HepG2 (cell line): ENCODE data around the gene TOMM40L. TPM values are rescaled to one million over a fixed set of nuclear protein-coding genes. Genes with fewer than 3 reads are reported as not detected.
A peak's percentile ranks its signal among the peaks of the same experiment; 100 is the strongest.

Experiments used
- ADNP ChIP-seq: sonication (generic); formaldehyde crosslinking; IDR thresholded peaks from 2 replicates; pipeline ENCODE4 v1.4.0; 2020; ENCODE audit warnings: missing genetic modification reagents
- AGO2 ChIP-seq: fragments of 200-400 bp; formaldehyde crosslinking; optimal IDR thresholded peaks from 2 replicates; pipeline ENCODE3; 2017; ENCODE audit warnings: mild to moderate bottlenecking, low read depth, low read length, moderate library complexity
- ATF7 ChIP-seq, 2 experiments: fragments of 450-650 bp in 1 of 2; sonication (generic) in 1 of 2; formaldehyde crosslinking in 1 of 2; IDR thresholded peaks; 2 replicates each; pipeline versions ENCODE4 v1.4.0 to v1.6.1; 2016 to 2020; ENCODE audit warnings: antibody characterized with exemption in 1 of 2, mild to moderate bottlenecking in 1 of 2, missing genetic modification reagents in 1 of 2
- CEBPG ChIP-seq: IDR thresholded peaks from 2 replicates; pipeline ENCODE4 v1.6.1; 2016
- CENPT ChIP-seq: sonication (generic); formaldehyde crosslinking; IDR thresholded peaks from 2 replicates; pipeline ENCODE4 v1.8.0; 2022; ENCODE audit warnings: low read depth, mild to moderate bottlenecking, moderate library complexity, missing genetic modification reagents
- ERF ChIP-seq: IDR thresholded peaks from 2 replicates; pipeline ENCODE4 v1.6.1; 2018; ENCODE audit warnings: missing biosample characterization, missing genetic modification reagents
- FOXA1 ChIP-seq, 2 experiments: fragments of 450-650 bp in 1 of 2; sonication (generic) in 1 of 2; formaldehyde crosslinking in 1 of 2; IDR thresholded peaks; 2 replicates each; pipeline versions ENCODE4 v1.4.0 to v1.6.1; 2016 to 2020; ENCODE audit warnings: missing genetic modification reagents in 1 of 2
- HMGA1 ChIP-seq: sonication (generic); formaldehyde crosslinking; conservative IDR thresholded peaks from 2 replicates; pipeline ENCODE4 v1.4.0; 2020; ENCODE audit warnings: missing genetic modification reagents
- KLF13 ChIP-seq: sonication (generic); formaldehyde crosslinking; IDR thresholded peaks from 2 replicates; pipeline ENCODE4 v1.4.0; 2020; ENCODE audit warnings: mild to moderate bottlenecking, missing genetic modification reagents
- MAFF ChIP-seq: IDR thresholded peaks from 2 replicates; pipeline ENCODE4 v1.6.1; 2011; ENCODE audit warnings: low read depth, low read length, improper control_type of control experiment
- PHB2 ChIP-seq: fragments of 450-650 bp; IDR thresholded peaks from 2 replicates; pipeline ENCODE4 v1.6.1; 2018; ENCODE audit not compliant: partially characterized antibody
- POLR2AphosphoS2 ChIP-seq: IDR thresholded peaks from 2 replicates; pipeline ENCODE4 v1.6.1; 2011; ENCODE audit warnings: low read depth, low read length, improper control_type of control experiment
- PPARG ChIP-seq: conservative IDR thresholded peaks from 2 replicates; pipeline ENCODE4 v1.6.1; 2016; ENCODE audit warnings: missing biosample characterization, missing genetic modification reagents
- PRDM4 ChIP-seq: sonication (generic); formaldehyde crosslinking; IDR thresholded peaks from 2 replicates; pipeline ENCODE4 v1.9.0; 2021; ENCODE audit warnings: missing genetic modification reagents, borderline replicate concordance
- RARG ChIP-seq: sonication (generic); formaldehyde crosslinking; IDR thresholded peaks from 2 replicates; pipeline ENCODE4 v1.4.0; 2020; ENCODE audit warnings: low read depth, mild to moderate bottlenecking, missing genetic modification reagents
- RFXAP ChIP-seq: sonication (generic); formaldehyde crosslinking; IDR thresholded peaks from 2 replicates; pipeline ENCODE4 v1.4.0; 2020; ENCODE audit warnings: missing genetic modification reagents, borderline replicate concordance
- SMARCC2 ChIP-seq: fragments of 450-650 bp; IDR thresholded peaks from 2 replicates; pipeline ENCODE4 v1.6.1; 2017; ENCODE audit warnings: antibody characterized with exemption, mild to moderate bottlenecking
- TBL1XR1 ChIP-seq: fragments of 150-350 bp; IDR thresholded peaks from 2 replicates; pipeline ENCODE4 v1.6.1; 2014; ENCODE audit warnings: borderline replicate concordance, low read length; ENCODE audit not compliant: partially characterized antibody
- TBP ChIP-seq: sonication (generic); formaldehyde crosslinking; IDR thresholded peaks from 2 replicates; pipeline ENCODE4 v1.5.0; 2020; ENCODE audit warnings: missing genetic modification reagents
- ZBTB26 ChIP-seq: IDR thresholded peaks from 2 replicates; pipeline ENCODE4 v1.6.1; 2016; ENCODE audit warnings: missing compliant biosample characterization, missing genetic modification reagents, borderline replicate concordance
- ZBTB42 ChIP-seq: sonication (generic); formaldehyde crosslinking; IDR thresholded peaks from 2 replicates; pipeline ENCODE4 v1.5.0; 2020; ENCODE audit warnings: mild to moderate bottlenecking, missing genetic modification reagents
- ZFP36L1 ChIP-seq: sonication (generic); formaldehyde crosslinking; IDR thresholded peaks from 2 replicates; pipeline ENCODE4 v1.8.0; 2022; ENCODE audit warnings: mild to moderate bottlenecking, missing genetic modification reagents, moderate library complexity
- ZKSCAN5 ChIP-seq: sonication (generic); formaldehyde crosslinking; IDR thresholded peaks from 2 replicates; pipeline ENCODE4 v1.5.1; 2020; ENCODE audit warnings: mild to moderate bottlenecking, missing genetic modification reagents
- ZNF207 ChIP-seq: fragments of 450-650 bp; IDR thresholded peaks from 2 replicates; pipeline ENCODE4 v1.6.1; 2016; ENCODE audit warnings: antibody characterized with exemption, borderline replicate concordance
- ZNF317 ChIP-seq: sonication (generic); formaldehyde crosslinking; IDR thresholded peaks from 2 replicates; pipeline ENCODE4 v1.5.0; 2020; ENCODE audit warnings: mild to moderate bottlenecking, missing genetic modification reagents
- ZNF33A ChIP-seq: sonication (generic); formaldehyde crosslinking; IDR thresholded peaks from 2 replicates; pipeline ENCODE4 v1.5.1; 2020; ENCODE audit warnings: missing genetic modification reagents, mild to moderate bottlenecking, moderate library complexity, borderline replicate concordance
- ZNF354B ChIP-seq: sonication (generic); formaldehyde crosslinking; IDR thresholded peaks from 2 replicates; pipeline ENCODE4 v1.8.0; 2022; ENCODE audit warnings: mild to moderate bottlenecking, missing genetic modification reagents
- ZNF543 ChIP-seq: sonication (generic); formaldehyde crosslinking; IDR thresholded peaks from 2 replicates; pipeline ENCODE4 v1.4.0; 2020; ENCODE audit warnings: mild to moderate bottlenecking, missing genetic modification reagents
- ZNF576 ChIP-seq: sonication (generic); formaldehyde crosslinking; IDR thresholded peaks from 2 replicates; pipeline ENCODE4 v1.4.0; 2020; ENCODE audit warnings: mild to moderate bottlenecking, missing genetic modification reagents
- ZNF670 ChIP-seq: sonication (generic); formaldehyde crosslinking; IDR thresholded peaks from 2 replicates; pipeline ENCODE4 v1.8.0; 2022; ENCODE audit warnings: mild to moderate bottlenecking, missing genetic modification reagents, borderline replicate concordance
- ZSCAN29 ChIP-seq: sonication (generic); formaldehyde crosslinking; conservative IDR thresholded peaks from 2 replicates; pipeline ENCODE4 v1.4.0; 2020; ENCODE audit warnings: mild to moderate bottlenecking, missing genetic modification reagents
- polyA plus RNA-seq, 8 experiments: library from polyadenylated mRNA; depleted of rRNA in 3 of 8; stranded (reverse) in 7 of 8; unstranded in 1 of 8; fragments of >200 nt; fragmentation: Illumina TruSeq in 4 of 8; extraction: Trizol in 4 of 8; gene quantifications; 2 replicates each; pipeline versions ENCODE4 v1.2.1 to v1.2.3, GENCODE V29; 2011 to 2016; ENCODE audit warnings: low read depth in 4 of 8, missing spikeins in 1 of 8, mixed read lengths in 1 of 8; ENCODE audit not compliant: insufficient read depth in 1 of 8
- total RNA-seq, 5 experiments: library from RNA; depleted of rRNA; stranded (reverse); fragments of >200 nt; fragmentation: Illumina TruSeq; extraction: Trizol; gene quantifications; 2 replicates each; pipeline ENCODE4 v1.2.3, GENCODE V29; 2016; ENCODE audit warnings: low read depth in 1 of 5

The TOMM40L gene
- total and polyA plus RNA-seq, 2 of the 13 experiments (the other 11 are each of a cell fraction or from before 2014, with no cell fraction given), result 14.1 to 26.2 TPM

- TF ChIP-seq ZKSCAN5 (CRISPR knock-in tag) (no peak), ERF (CRISPR knock-in tag) (no peak), TBL1XR1 (peak; percentile 70), POLR2AphosphoS2 (no peak), ZFP36L1 (CRISPR knock-in tag) (no peak), PHB2 (no peak), ATF7 (IDR thresholded peaks at IDR 0.05) (no peak), ATF7 (CRISPR knock-in tag; IDR thresholded peaks at IDR 0.05) (no peak), ZBTB26 (CRISPR knock-in tag) (no peak), PRDM4 (CRISPR knock-in tag) (no peak), TBP (CRISPR knock-in tag) (no peak), MAFF (no peak), ADNP (no peak), ZNF207 (no peak), ZNF354B (no peak), ZNF670 (CRISPR knock-in tag) (peak; percentile 63; the same call in 1 of the 2 replicates), RARG (no peak), ZNF576 (no peak), CEBPG (CRISPR knock-in tag) (no peak), KLF13 (no peak), AGO2 (no peak), PPARG (CRISPR knock-in tag) (no peak), SMARCC2 (no peak), HMGA1 (CRISPR knock-in tag) (no peak), ZNF317 (CRISPR knock-in tag) (no peak; the same call in 1 of the 2 replicates), RFXAP (no peak), ZNF543 (CRISPR knock-in tag) (no peak), FOXA1 (IDR thresholded peaks at IDR 0.05) (no peak), FOXA1 (CRISPR knock-in tag; IDR thresholded peaks at IDR 0.05) (no peak), CENPT (CRISPR knock-in tag) (no peak), ZBTB42 (no peak), ZSCAN29 (CRISPR knock-in tag) (0 out of 2 replicates have a peak, but pooled peaks have one; percentile 49), ZNF33A (CRISPR knock-in tag) (0 out of 2 replicates have a peak, but pooled peaks have one; percentile 46)
Observed at GRCh38 chr1:161238039-161238473, 12.2 kb downstream of the TOMM40L start, which contains the start of gene NR1I3 (continued).
